Suppressor macrophage (primary cell): Measurements from ENCODE around the gene SMG7.

Source experiments
- DNase-seq, 4 experiments: peaks; one replicate each; pipeline ENCODE4 v3.0.0-alpha.2; 2020 to 2022

The SMG7 gene

DNA sequence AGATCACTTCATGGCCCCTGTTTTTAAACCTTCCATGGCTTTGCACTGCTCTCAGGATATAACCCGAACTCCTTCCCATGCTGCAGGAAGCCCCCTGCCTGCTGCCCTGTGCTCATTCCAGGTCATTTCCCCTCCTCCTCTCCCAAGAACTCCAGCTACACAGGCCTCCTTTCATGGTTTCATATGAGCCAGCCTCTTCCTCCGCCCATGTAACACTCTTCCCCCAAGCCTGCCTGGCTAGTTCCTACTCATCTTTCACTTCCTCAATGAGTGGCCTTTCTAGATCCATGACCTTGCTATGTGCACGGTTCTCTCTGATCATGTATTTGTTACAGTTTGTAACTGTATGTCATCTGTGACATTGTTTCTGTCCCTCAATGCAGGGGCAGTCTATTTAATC lies 121.1 kb downstream of the SMG7 start:
- peak; percentile 84 to 92 (median 90) for DNase-seq

DNA sequence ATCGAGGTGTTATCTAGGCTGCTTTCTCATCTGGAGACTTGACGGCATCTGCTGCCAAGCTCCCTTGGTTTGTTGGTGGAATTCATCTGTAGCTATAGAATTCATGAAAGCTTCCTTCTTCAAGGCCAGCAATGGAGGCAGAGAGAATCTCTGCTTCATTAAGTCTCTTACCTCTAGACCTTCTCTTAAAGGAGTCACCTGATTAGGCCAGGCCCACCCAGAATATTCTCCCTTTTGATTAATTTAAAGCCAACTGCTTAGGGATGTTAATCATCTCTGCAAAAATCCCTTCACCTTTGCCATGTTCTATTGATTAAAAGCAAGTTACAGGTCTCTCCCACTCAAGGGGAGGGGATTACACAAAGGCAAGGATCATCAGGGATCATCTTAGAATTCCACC lies 123.2 kb downstream of the SMG7 start:
- no peak for DNase-seq

DNA sequence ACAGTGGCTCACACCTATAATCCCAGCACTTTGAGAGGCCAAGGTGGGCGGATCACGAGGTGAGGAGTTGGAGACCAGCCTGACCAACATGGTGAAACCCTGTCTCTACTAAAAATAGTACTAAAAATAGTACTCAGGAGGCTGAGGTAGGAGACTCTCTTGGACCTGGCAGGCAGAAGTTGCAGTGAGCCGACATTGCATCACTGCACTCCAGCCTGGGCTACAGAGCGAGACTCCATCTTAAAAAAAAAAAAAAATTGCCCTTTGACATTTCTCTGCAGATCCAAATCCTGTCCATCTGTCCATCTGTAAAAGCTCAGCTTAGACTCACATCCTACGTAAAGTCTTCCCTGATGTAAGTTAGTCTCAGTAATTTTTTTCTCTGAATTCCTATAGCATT lies 124.2 kb downstream of the SMG7 start:
- DNase-seq: no peak

DNA sequence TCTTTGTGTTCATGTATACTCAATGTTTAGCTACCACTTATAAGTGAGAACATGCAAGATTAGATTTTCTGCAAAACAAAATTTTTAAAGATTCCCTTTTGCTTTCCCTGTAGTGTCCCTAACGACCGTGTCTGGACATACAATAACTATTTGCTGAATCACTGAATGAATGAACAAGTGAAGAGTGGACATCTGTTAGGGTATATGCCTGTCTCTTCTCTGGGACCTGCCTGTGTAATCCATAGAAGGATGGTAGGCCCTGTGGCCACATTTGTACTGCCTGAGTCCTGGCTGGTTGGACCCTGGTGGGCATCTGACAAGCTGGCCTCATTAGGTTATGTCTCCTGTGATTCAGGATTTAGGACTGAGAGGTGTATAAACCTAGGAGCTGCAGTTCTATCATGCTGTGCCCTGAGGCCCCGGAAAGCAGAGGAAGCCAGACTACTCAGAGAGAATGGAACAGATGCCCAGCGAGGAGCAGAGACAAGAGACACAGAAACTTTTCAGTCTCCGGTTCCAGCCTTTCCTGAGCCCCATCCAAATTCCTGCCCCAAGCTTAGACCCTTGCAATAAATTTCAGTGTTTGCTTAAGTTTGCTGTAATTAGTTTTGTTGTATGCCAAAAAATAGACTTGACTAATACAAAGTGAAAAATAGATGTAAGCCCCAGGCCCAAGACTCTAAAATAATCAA lies 125.5 kb downstream of the SMG7 start:
- DNase-seq: no peak

DNA sequence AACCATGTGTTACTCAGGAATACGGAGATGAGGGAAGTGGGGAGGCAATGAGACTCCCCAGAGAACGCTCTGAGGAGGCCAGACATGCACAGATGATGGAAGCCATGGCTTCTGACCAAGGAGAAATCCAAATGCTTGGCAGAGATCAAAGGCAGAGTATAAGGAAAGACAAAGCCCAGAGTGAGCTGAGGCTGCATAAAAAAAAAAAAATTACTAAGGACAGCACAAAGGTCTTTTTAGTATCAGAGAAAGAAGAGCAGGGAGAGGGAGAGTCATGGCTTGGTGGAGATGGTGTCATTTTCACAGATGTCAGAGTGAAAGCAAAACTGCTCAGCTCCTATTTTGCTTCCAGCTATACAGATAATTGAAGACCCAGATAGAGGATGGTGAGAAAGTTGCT lies 126.1 kb downstream of the SMG7 start:
- DNase-seq: no peak

DNA sequence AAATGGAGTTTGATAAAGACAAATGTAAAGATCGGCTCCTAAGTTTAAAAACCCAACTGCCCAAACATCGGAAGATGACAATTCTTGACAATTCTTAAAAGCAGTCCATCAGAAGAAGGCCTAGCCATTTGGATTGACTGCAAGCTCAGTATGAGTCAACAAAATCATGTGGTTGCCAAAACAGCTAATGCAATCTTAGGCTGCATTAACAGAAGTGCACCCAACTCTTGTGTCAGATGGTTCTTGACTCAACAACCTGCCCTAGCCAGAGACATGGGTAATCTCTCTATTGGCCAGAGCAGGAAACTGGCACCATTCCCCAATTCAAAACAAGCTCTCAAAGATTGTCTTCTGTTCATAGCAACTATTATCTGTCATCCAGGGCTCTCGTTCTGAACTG lies 127.8 kb downstream of the SMG7 start:
- peak; percentile 83 to 95 (median 90) for DNase-seq

DNA sequence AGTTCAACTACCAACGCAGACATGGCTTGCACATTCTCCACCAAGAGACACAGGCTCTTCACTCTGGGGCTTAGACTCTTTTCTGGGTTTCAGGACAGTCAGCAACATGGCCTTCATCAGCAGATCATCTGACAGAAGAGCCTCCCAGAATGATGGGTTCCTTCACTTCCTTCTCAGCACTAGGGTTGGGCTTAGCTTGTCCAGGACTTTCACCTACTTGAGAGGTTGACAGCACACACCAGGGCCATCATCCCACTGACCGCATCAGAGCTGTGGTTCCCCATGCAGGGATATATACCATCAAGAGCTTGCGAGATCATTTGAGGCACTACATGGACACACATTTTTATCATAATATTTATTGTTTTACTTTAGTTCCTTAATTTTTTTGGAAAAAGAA lies 128.3 kb downstream of the SMG7 start:
- peak; percentile 52 to 74 (median 64) for DNase-seq

DNA sequence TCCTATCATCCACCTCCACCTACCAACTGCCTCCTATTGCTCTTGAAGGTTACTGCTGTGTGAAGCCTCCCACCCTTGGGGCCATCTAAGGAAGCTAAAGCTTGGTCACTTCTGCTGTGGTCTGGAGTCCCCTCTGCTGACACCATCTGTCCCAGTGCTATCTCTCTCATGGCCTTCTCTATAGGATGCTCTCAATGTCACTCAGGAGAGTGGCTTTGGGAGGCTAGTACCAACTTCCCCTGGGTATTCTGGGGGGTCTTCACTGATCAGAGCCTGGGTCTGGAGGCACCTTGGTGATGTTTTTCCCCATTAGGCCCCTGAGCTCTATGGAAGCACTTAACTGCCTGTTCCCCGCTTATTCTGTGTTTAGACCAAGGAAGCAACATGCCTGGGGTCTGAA lies 130.2 kb downstream of the SMG7 start:
- peak in 1 of 4 experiments; percentile 41 for DNase-seq
